Hematopoietic multipotent progenitor cell treated with erythropoietin and hydrocortisone succinate and interleukin-3 and kit ligand, for 4 days (in vitro differentiated cells): ENCODE data around the gene ZNF469.

ENCODE experiments used
- DNase-seq: peaks from one replicate; pipeline ENCODE4 v3.0.0-alpha.2; 2015

ZNF469 gene

GRCh38 chr16:88363239-88363891 lies 19.4 kb upstream of the ZNF469 start:
- DNase-seq: no peak

GRCh38 chr16:88365244-88365865 lies 17.4 kb upstream of the ZNF469 start:
- no peak for DNase-seq

- no peak for DNase-seq
These were observed 16.6 kb upstream of the ZNF469 start for GRCh38 chr16:88366032-88366703.

GRCh38 chr16:88366704-88367047 lies 16.1 kb upstream of the ZNF469 start:
- no peak for DNase-seq

GRCh38 chr16:88367560-88367959 lies 15.2 kb upstream of the ZNF469 start:
- DNase-seq: no peak

- no peak for DNase-seq
These were observed 14.7 kb upstream of the ZNF469 start for GRCh38 chr16:88368036-88368435.

- no peak for DNase-seq
These were observed 13.8 kb upstream of the ZNF469 start for GRCh38 chr16:88368994-88369393.

- no peak for DNase-seq
These were observed 13.2 kb upstream of the ZNF469 start for GRCh38 chr16:88369447-88370008.

GRCh38 chr16:88370365-88370764 lies 12.4 kb upstream of the ZNF469 start:
- no peak for DNase-seq

- DNase-seq: no peak
These were observed 10.2 kb upstream of the ZNF469 start for GRCh38 chr16:88372522-88372921.

GRCh38 chr16:88373211-88373610 lies 9.5 kb upstream of the ZNF469 start:
- DNase-seq: no peak

GRCh38 chr16:88373927-88374492 lies 8.7 kb upstream of the ZNF469 start:
- DNase-seq: no peak

GRCh38 chr16:88374736-88375135 lies 8.0 kb upstream of the ZNF469 start:
- DNase-seq: no peak

GRCh38 chr16:88375236-88375975 lies 7.4 kb upstream of the ZNF469 start:
- DNase-seq: no peak

GRCh38 chr16:88375996-88376834 lies 6.5 kb upstream of the ZNF469 start:
- no peak for DNase-seq

GRCh38 chr16:88376835-88377726 lies 5.7 kb upstream of the ZNF469 start:
- DNase-seq: no peak

GRCh38 chr16:88377961-88378360 lies 4.8 kb upstream of the ZNF469 start:
- DNase-seq: no peak

GRCh38 chr16:88378401-88378800 lies 4.4 kb upstream of the ZNF469 start:
- DNase-seq: no peak

GRCh38 chr16:88378836-88379693 lies 3.7 kb upstream of the ZNF469 start:
- no peak for DNase-seq

- DNase-seq: no peak
These were observed 3.1 kb upstream of the ZNF469 start for GRCh38 chr16:88379694-88380040.
